GM10266 (cell line): Measurements from ENCODE around the gene YEATS4.
"Not testable (repeated sequence)": the region's sequence is repeated elsewhere in the genome, so short reads cannot be mapped to it uniquely, and the experiment has no call there.

Experiments
- DNase-seq: peaks from one replicate; pipeline ENCODE4 v3.0.0; 2012; ENCODE audit errors: extremely low spot score
- CTCF ChIP-seq: IDR thresholded peaks from 2 replicates; pipeline ENCODE4 v1.5.1; 2012; ENCODE audit warnings: mild to moderate bottlenecking, low read depth; ENCODE audit not compliant: control insufficient read depth, insufficient read depth; ENCODE audit errors: missing control alignments

YEATS4 gene

GRCh38 chr12:69359531-69360347, at the start of gene YEATS4:
YEATS4 (plus strand) TSS chr12:69359743; CDS start chr12:69359973, 230 bp downstream.
- DNase-seq = peak; percentile 87
- TF ChIP-seq CTCF = no peak

- no peak for DNase-seq
- TF ChIP-seq CTCF = no peak
Measured at GRCh38 chr12:69313209-69313608, 46.3 kb upstream of the YEATS4 start.

GRCh38 chr12:69316784-69317183, 42.8 kb upstream of the YEATS4 start:
- not testable (repeated sequence) for DNase-seq

- DNase-seq = not testable (repeated sequence)
Measured at GRCh38 chr12:69317233-69317632, 42.3 kb upstream of the YEATS4 start.

GRCh38 chr12:69318225-69318624, 41.3 kb upstream of the YEATS4 start:
- no peak for TF ChIP-seq CTCF
- DNase-seq = no peak

- DNase-seq = no peak
- TF ChIP-seq CTCF = no peak
Measured at GRCh38 chr12:69321351-69321750, 38.2 kb upstream of the YEATS4 start.

GRCh38 chr12:69324797-69325466, 34.6 kb upstream of the YEATS4 start:
- TF ChIP-seq CTCF = no peak
- peak; percentile 10 for DNase-seq

GRCh38 chr12:69328426-69328825, 31.1 kb upstream of the YEATS4 start:
- TF ChIP-seq CTCF = no peak
- no peak for DNase-seq
